ENCODE measurements around the gene ITGA1.

DNA sequence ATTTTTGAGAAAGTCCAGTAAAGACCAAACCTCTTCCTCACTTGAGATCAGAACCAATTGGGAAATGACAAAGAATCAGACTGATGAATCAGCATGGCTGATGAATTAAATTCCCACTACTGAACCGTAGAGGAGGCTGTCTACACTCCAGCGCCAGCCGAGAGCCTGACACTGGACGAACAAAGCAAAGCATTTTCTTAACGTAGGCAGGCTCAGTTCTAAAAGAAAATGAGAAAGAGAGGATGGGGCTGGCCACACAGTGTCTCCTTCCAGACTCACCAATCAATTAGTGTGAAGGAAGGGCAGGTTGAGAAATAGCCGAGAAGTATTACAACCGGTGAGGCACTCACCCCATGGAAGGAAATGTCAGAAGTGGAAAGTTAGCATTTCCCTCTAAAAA lies 49.4 kb downstream of the ITGA1 start:
- TF ChIP-seq CTCF (IDR thresholded peaks at IDR 0.05) (peak in 1 of 4 experiments; percentile 12), POLR2A (IDR thresholded peaks at IDR 0.05) (no peak)
